HCT116 (cell line): ENCODE results near the gene MSL3. TPM values are rescaled to one million over a fixed set of nuclear protein-coding genes. Genes with fewer than 3 reads are reported as not detected.

Source experiments
- ATAC-seq: fragments of 200-7000 bp; cut with Tn5 transposase; 2 replicates; pipeline ENCODE4 v1.9.1; 2020; ENCODE audit warnings: mild to moderate bottlenecking, moderate library complexity
- BruUV-seq: library from RNA; stranded (reverse); fragments of 400-500 nt; replicated peaks from 2 replicates; lab custom pipeline; 2021; lab: Mats Ljungman, UMichigan
- CTCF ChIA-PET: fragments of 300-600 bp; sonication (Branson Sonifier 250); formaldehyde crosslinking; loops from one replicate; lab custom pipeline; 2021; ENCODE audit warnings: antibody characterized with exemption; lab: Charles Lee
- POLR2A ChIA-PET: fragments of 300-600, 350-600 bp; sonication (Branson Sonifier 250); formaldehyde crosslinking; loops from one replicate; lab custom pipeline; 2021; ENCODE audit warnings: antibody characterized with exemption; lab: Charles Lee
- RAD21 ChIA-PET, 2 experiments: fragments of 300-600 bp; sonication (Branson Sonifier 250); formaldehyde crosslinking; loops; one replicate each; lab custom pipeline; 2023; ENCODE audit warnings: low total read pairs in 2 of 2; ENCODE audit not compliant: uncharacterized antibody in 2 of 2, unreplicated experiment in 2 of 2, low non-redundant PET in 1 of 2; lab: Charles Lee
- DNase-seq: peaks from one replicate; pipeline ENCODE4 v3.0.0-alpha.2; 2010; ENCODE audit warnings: low read depth, low spot score
- H2AFZ ChIP-seq: fragments of 200-600 bp; shearing (Covaris generic), sonication (generic); 2 replicates; pipeline ENCODE4 v1.6.1; 2017; ENCODE audit warnings: low read depth, mixed run types, mixed read lengths, antibody characterized with exemption, low read length; ENCODE audit not compliant: poor library complexity, severe bottlenecking
- H3K27ac ChIP-seq: 2 replicates; pipeline ENCODE4 v1.5.1; 2012; ENCODE audit warnings: low read depth, low read length
- H3K27me3 ChIP-seq: fragments of 200-600 bp; sonication (generic); 2 replicates; pipeline ENCODE4 v1.6.1; 2016; ENCODE audit warnings: mixed run types, low read length, mixed read lengths; ENCODE audit not compliant: insufficient read depth
- H3K36me3 ChIP-seq, 2 experiments: fragments of 200-500 bp in 1 of 2; fragments of 200-600 bp in 1 of 2; sonication (Bioruptor generic) in 1 of 2; sonication (generic) in 1 of 2; 2 replicates each; pipeline versions ENCODE4 v1.5.1 to v1.6.1; 2014 to 2016; ENCODE audit warnings: low read length in 2 of 2, inconsistent platforms in 1 of 2, mixed read lengths in 1 of 2, mixed run types in 1 of 2; ENCODE audit not compliant: insufficient read depth in 2 of 2, control insufficient read depth in 1 of 2
- H3K4me1 ChIP-seq, 2 experiments: fragments of 200-600 bp in 1 of 2; sonication (generic) in 1 of 2; 2 replicates each; pipeline versions ENCODE4 v1.5.1 to v1.6.1; 2012 to 2017; ENCODE audit warnings: low read length in 2 of 2, inconsistent platforms in 1 of 2, mild to moderate bottlenecking in 1 of 2, mixed read lengths in 1 of 2, mixed run types in 1 of 2, moderate library complexity in 1 of 2; ENCODE audit not compliant: insufficient read depth in 2 of 2, control insufficient read depth in 1 of 2
- H3K4me2 ChIP-seq: fragments of 200-600 bp; sonication (generic); 2 replicates; pipeline ENCODE4 v1.6.1; 2017; ENCODE audit warnings: mixed run types, low read length, mixed read lengths
- H3K4me3 ChIP-seq, 2 experiments: fragments of 200-600 bp in 1 of 2; sonication (generic) in 1 of 2; replicated peaks in 1 of 2; 2 replicates each; pipeline ENCODE4 v1.5.1; 2011 to 2016; ENCODE audit warnings: low read length in 2 of 2, control low read depth in 1 of 2, low read depth in 1 of 2, mild to moderate bottlenecking in 1 of 2, mixed read lengths in 1 of 2, mixed run types in 1 of 2
- H3K79me2 ChIP-seq: fragments of 200-600 bp; sonication (generic); 2 replicates; pipeline ENCODE4 v1.6.1; 2017; ENCODE audit warnings: mild to moderate bottlenecking, mixed run types, low read length, moderate library complexity, mixed read lengths; ENCODE audit not compliant: insufficient read depth
- H3K9ac ChIP-seq: fragments of 200-600 bp; sonication (generic); 2 replicates; pipeline ENCODE4 v1.6.1; 2016; ENCODE audit warnings: low read length, mixed read lengths
- H3K9me2 ChIP-seq: fragments of 200-600 bp; sonication (generic), shearing (Covaris generic); 2 replicates; pipeline ENCODE4 v1.6.1; 2017; ENCODE audit warnings: mixed run types, mild to moderate bottlenecking, moderate library complexity; ENCODE audit not compliant: insufficient read depth
- H3K9me3 ChIP-seq, 2 experiments: fragments of 200-500 bp in 1 of 2; fragments of 200-600 bp in 1 of 2; sonication (Bioruptor generic) in 1 of 2; sonication (generic) in 1 of 2; 2 replicates each; pipeline ENCODE4 v1.6.1; 2014 to 2017; ENCODE audit warnings: low read length in 2 of 2, mixed read lengths in 2 of 2, inconsistent platforms in 1 of 2, low read depth in 1 of 2, mild to moderate bottlenecking in 1 of 2, mixed run types in 1 of 2, moderate library complexity in 1 of 2; ENCODE audit not compliant: control insufficient read depth in 1 of 2, insufficient read depth in 1 of 2
- H4K20me1 ChIP-seq: fragments of 200-600 bp; sonication (generic), shearing (Covaris generic); 2 replicates; pipeline ENCODE4 v1.6.1; 2017; ENCODE audit warnings: mixed run types, mild to moderate bottlenecking, moderate library complexity; ENCODE audit not compliant: insufficient read depth
- EGR1 ChIP-seq: IDR thresholded peaks from 2 replicates; pipeline ENCODE4 v1.6.1; 2012; ENCODE audit warnings: low read depth
- EZH2 ChIP-seq: fragments of 200-600 bp; sonication (generic); IDR thresholded peaks from 2 replicates; pipeline ENCODE4 v1.6.1; 2017; ENCODE audit warnings: antibody characterized with exemption, mixed run types
- JUND ChIP-seq: IDR thresholded peaks from 2 replicates; pipeline ENCODE4 v1.6.1; 2012
- POLR2A ChIP-seq: IDR thresholded peaks from 2 replicates; pipeline ENCODE4 v1.7.0; 2011; ENCODE audit warnings: borderline replicate concordance; ENCODE audit not compliant: insufficient read depth, insufficient read length; ENCODE audit errors: extremely low read depth
- POLR2AphosphoS5 ChIP-seq: IDR thresholded peaks from 2 replicates; pipeline ENCODE4 v1.6.1; 2011; ENCODE audit warnings: mild to moderate bottlenecking, low read depth, low read length, moderate library complexity
- SIN3A ChIP-seq: IDR thresholded peaks from 2 replicates; pipeline ENCODE4 v1.6.1; 2012; ENCODE audit warnings: low read depth
- SP1 ChIP-seq: IDR thresholded peaks from 2 replicates; pipeline ENCODE4 v1.6.1; 2012; ENCODE audit warnings: low read depth
- YY1 ChIP-seq: IDR thresholded peaks from 2 replicates; pipeline ENCODE4 v1.6.1; 2011; ENCODE audit warnings: low read length, low read depth, moderate library complexity, mild to moderate bottlenecking; ENCODE audit not compliant: insufficient replicate concordance; ENCODE audit errors: extremely low read depth
- ZFX ChIP-seq: fragments of 450-650 bp; IDR thresholded peaks from 2 replicates; pipeline ENCODE4 v1.6.1; 2017
- ZNF274 ChIP-seq: fragments of 200-500 bp; sonication (Bioruptor generic); IDR thresholded peaks from 2 replicates; pipeline ENCODE4 v1.6.1; 2014; ENCODE audit warnings: mild to moderate bottlenecking, low read depth, low read length, inconsistent platforms
- intact Hi-C: fragments of 100-400 bp; cut with micrococcal nuclease; formaldehyde crosslinking; loops from 2 replicates; pipeline ENCODE4 v1.10.0; 2022
- total RNA-seq: library from RNA; stranded (reverse); gene quantifications from one replicate; pipeline ENCODE4 v1.2.1, GENCODE V29; 2021; ENCODE audit not compliant: unreplicated experiment
- TF ChIP-seq, protein P1 (sequence below): IDR thresholded peaks from 2 replicates; pipeline ENCODE4 v1.6.1; 2012

The MSL3 gene
- total RNA-seq, 1 experiment from 2014 or later, result 12.0 TPM

DNA sequence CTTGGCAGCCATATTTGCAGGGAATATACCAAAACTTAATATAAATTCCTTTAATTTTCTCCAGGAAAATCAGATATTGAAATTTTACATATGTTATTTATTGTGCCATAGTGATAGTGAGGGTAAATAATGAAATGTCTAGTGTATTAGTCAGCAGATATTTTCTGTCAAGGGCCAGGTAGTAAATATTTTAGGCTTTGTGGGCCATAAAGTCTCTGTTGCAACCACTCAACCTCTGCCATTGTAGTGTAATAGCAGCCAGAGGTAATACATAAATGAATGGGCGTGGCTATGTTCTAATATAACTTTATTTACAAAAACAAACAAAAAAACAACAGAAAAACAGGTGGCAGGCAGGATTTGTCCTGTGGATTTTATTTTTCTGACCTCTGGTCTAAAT lies 33.5 kb downstream of the MSL3 start:
- Histone ChIP-seq H3K36me3 (no peaks in the 10 kb centered on the region), H3K4me2 (no peak overlapping the region), H3K4me1 (no peaks in the 10 kb centered on the region), H3K9ac (no peak overlapping the region), H3K9me3 (no peaks in the 10 kb centered on the region), H3K27ac (no peak overlapping the region), H2AFZ (no peak overlapping the region), H3K79me2 (no peaks in the 10 kb centered on the region), H3K4me3 (no peak overlapping the region), H3K27me3 (no peaks in the 10 kb centered on the region), H4K20me1 (no peaks in the 10 kb centered on the region), H3K9me2 (no peaks in the 10 kb centered on the region)
- no peak for TF ChIP-seq ZNF274
- no peak for TF ChIP-seq YY1
- no peak for TF ChIP-seq SIN3A
- TF ChIP-seq, protein P1, sequence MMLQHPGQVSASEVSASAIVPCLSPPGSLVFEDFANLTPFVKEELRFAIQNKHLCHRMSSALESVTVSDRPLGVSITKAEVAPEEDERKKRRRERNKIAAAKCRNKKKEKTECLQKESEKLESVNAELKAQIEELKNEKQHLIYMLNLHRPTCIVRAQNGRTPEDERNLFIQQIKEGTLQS, result no peak
- TF ChIP-seq POLR2A, result no peak
- TF ChIP-seq EZH2, result no peak
- TF ChIP-seq POLR2AphosphoS5, result no peak
- no peak for TF ChIP-seq ZFX
- no peak for TF ChIP-seq EGR1
- no peak for TF ChIP-seq SP1
- ChIA-PET CTCF (no interaction called here), RAD21 (no interaction called here), POLR2A (no interaction called here)
- no peak for ATAC-seq
- BruUV-seq, result no TSS peak
- no peak for DNase-seq
- intact Hi-C loops, result no loop called here

DNA sequence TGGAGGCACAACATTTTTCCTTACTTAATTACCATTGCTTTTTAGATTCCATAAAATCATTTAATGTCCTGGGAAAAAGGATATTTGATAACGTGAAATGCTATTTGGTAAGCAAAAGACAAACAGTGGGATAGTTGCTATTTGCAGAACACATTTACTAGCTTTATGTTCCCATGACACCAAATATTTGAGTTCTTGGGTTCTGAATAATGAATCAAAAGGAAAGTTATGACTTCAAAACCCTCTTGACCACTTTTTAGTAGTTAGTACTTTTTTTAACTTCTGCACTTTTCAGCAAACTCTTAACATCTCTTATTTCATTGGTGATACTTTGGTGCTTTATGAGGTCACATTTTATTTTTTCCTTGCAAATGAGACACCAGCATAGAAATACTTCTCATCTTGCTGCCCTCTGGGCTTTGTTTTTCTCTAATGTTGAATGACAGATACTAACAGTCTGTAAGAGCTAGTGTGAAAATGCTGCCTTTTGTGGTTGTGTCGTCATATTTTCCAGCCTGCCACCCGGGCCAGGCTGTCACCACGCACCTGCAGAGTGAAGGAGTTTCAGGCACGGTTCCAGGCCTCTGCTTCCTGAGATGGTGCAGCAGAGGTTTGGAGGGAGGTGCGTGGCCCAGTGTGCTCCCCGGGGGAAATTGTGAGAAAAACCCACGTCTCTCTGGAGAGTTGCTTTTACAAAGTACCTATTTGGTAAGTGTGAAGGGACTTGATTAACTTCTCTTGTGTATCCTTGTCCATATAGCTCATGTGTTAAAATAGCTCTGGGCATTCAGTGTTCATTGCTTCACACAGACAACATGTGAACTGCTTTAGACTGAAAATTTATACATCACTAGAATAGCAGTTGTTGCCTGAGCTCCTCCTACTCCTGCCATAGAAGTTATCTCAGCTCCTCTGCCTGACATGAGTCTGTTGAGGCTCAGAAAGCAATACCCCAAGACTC lies 34.7 kb downstream of the MSL3 start:
- ChIA-PET RAD21 (no interaction called here), CTCF (no interaction called here), POLR2A (no interaction called here)
- Histone ChIP-seq H3K9me2 (no peaks in the 10 kb centered on the region), H3K27ac (no peak overlapping the region), H3K4me1 (no peaks in the 10 kb centered on the region), H3K36me3 (no peaks in the 10 kb centered on the region), H2AFZ (no peak overlapping the region), H3K27me3 (no peaks in the 10 kb centered on the region), H3K4me2 (no peak overlapping the region), H3K9ac (no peak overlapping the region), H3K79me2 (no peaks in the 10 kb centered on the region), H4K20me1 (no peaks in the 10 kb centered on the region), H3K4me3 (no peak overlapping the region), H3K9me3 (no peaks in the 10 kb centered on the region)
- DNase-seq (no peak), ATAC-seq (no peak)
- no TSS peak for BruUV-seq
- intact Hi-C loops, result no loop called here
- TF ChIP-seq YY1 (no peak), JUND (no peak)
